SK-N-SH treated with all-trans-retinoic acid at 6 μM for 48 hours (cell line): ENCODE data around the gene LRMDA.

Experiments
- ATAC-seq: fragments of 200-7000 bp; cut with Tn5 transposase; 3 replicates; pipeline ENCODE4 v1.9.1; 2020; ENCODE audit warnings: mild to moderate bottlenecking, moderate library complexity
- ARNTL ChIP-seq: fragments of 450-650 bp; formaldehyde crosslinking; IDR thresholded peaks from 2 replicates; pipeline ENCODE4 v1.5.0; 2020; ENCODE audit warnings: low read depth, mild to moderate bottlenecking, moderate library complexity, borderline replicate concordance
- BACH2 ChIP-seq: fragments of 250-450 bp; sonication (Bioruptor Pico); IDR thresholded peaks from 2 replicates; pipeline ENCODE4 v1.9.0; 2021; ENCODE audit warnings: mild to moderate bottlenecking, borderline replicate concordance
- CSDC2 ChIP-seq: fragments of 250-450 bp; sonication (Bioruptor Pico); IDR thresholded peaks from 2 replicates; pipeline ENCODE4 v1.5.0; 2020; ENCODE audit warnings: mild to moderate bottlenecking, moderate library complexity
- ESRRG ChIP-seq: fragments of 250-450 bp; sonication (Bioruptor Pico); IDR thresholded peaks from 2 replicates; pipeline ENCODE4 v1.6.1; 2021; ENCODE audit warnings: mild to moderate bottlenecking
- GLIS3 ChIP-seq: fragments of 250-450 bp; sonication (Bioruptor Pico); IDR thresholded peaks from 2 replicates; pipeline ENCODE4 v1.5.0; 2020; ENCODE audit warnings: mild to moderate bottlenecking, moderate library complexity
- ISL1 ChIP-seq: fragments of 250-450 bp; sonication (Bioruptor Pico); IDR thresholded peaks from 2 replicates; pipeline ENCODE4 v2.1.2; 2022; ENCODE audit warnings: mild to moderate bottlenecking, moderate library complexity
- OSR1 ChIP-seq: fragments of 250-450 bp; sonication (Bioruptor Pico); IDR thresholded peaks from 2 replicates; pipeline ENCODE4 v1.8.0; 2022; ENCODE audit warnings: moderate library complexity, mild to moderate bottlenecking, inconsistent platforms
- PPARA ChIP-seq: fragments of 250-450 bp; sonication (Bioruptor Pico); IDR thresholded peaks from 2 replicates; pipeline ENCODE4 v1.5.0; 2020; ENCODE audit warnings: mild to moderate bottlenecking, borderline replicate concordance
- RARB ChIP-seq: fragments of 250-450 bp; sonication (Bioruptor Pico); IDR thresholded peaks from 2 replicates; pipeline ENCODE4 v1.8.0; 2021; ENCODE audit warnings: mild to moderate bottlenecking, moderate library complexity
- SNAI2 ChIP-seq: fragments of 250-450 bp; sonication (Bioruptor Pico); IDR thresholded peaks from 2 replicates; pipeline ENCODE4 v1.5.0; 2020; ENCODE audit warnings: mild to moderate bottlenecking, moderate library complexity
- TCF4 ChIP-seq: fragments of 250-450 bp; sonication (Bioruptor Pico); IDR thresholded peaks from 2 replicates; pipeline ENCODE4 v1.8.0; 2021; ENCODE audit warnings: mild to moderate bottlenecking, moderate library complexity, borderline replicate concordance
- TOX ChIP-seq: fragments of 250-450 bp; sonication (Bioruptor Pico); IDR thresholded peaks from 2 replicates; pipeline ENCODE4 v1.8.0; 2021; ENCODE audit warnings: mild to moderate bottlenecking, moderate library complexity, borderline replicate concordance
- ZC3H10 ChIP-seq: fragments of 250-450 bp; sonication (Bioruptor Pico); IDR thresholded peaks from 2 replicates; pipeline ENCODE4 v1.5.1; 2021; ENCODE audit warnings: mild to moderate bottlenecking, moderate library complexity
- ZFP3 ChIP-seq: fragments of 250-450 bp; sonication (Bioruptor Pico); IDR thresholded peaks from 2 replicates; pipeline ENCODE4 v1.5.0; 2020; ENCODE audit warnings: mild to moderate bottlenecking, moderate library complexity
- ZFP30 ChIP-seq: fragments of 450-650 bp; formaldehyde crosslinking; IDR thresholded peaks from 2 replicates; pipeline ENCODE4 v1.5.0; 2022; ENCODE audit warnings: mild to moderate bottlenecking, moderate library complexity
- ZNF565 ChIP-seq: fragments of 450-650 bp; formaldehyde crosslinking; conservative IDR thresholded peaks from 2 replicates; pipeline ENCODE4 v1.5.0; 2020; ENCODE audit warnings: low read depth, mild to moderate bottlenecking, moderate library complexity
- TF ChIP-seq, protein P1 (sequence below): fragments of 250-450 bp; sonication (Bioruptor Pico); IDR thresholded peaks from 2 replicates; pipeline ENCODE4 v1.8.0; 2021; ENCODE audit warnings: low read depth, mild to moderate bottlenecking, moderate library complexity, borderline replicate concordance
- TF ChIP-seq, protein P2 (sequence below): fragments of 250-450 bp; sonication (Bioruptor Pico); IDR thresholded peaks from 2 replicates; pipeline ENCODE4 v1.8.0; 2020; ENCODE audit warnings: mild to moderate bottlenecking, moderate library complexity, borderline replicate concordance
- TF ChIP-seq, protein P3 (sequence below): fragments of 250-450 bp; sonication (Bioruptor Pico); IDR thresholded peaks from 2 replicates; pipeline ENCODE4 v1.5.0; 2020; ENCODE audit warnings: mild to moderate bottlenecking, moderate library complexity
- TF ChIP-seq, protein P4 (sequence below): fragments of 250-450 bp; sonication (Bioruptor Pico); IDR thresholded peaks from 2 replicates; pipeline ENCODE4 v1.5.1; 2020; ENCODE audit warnings: low read depth, mild to moderate bottlenecking, moderate library complexity

LRMDA gene

DNA sequence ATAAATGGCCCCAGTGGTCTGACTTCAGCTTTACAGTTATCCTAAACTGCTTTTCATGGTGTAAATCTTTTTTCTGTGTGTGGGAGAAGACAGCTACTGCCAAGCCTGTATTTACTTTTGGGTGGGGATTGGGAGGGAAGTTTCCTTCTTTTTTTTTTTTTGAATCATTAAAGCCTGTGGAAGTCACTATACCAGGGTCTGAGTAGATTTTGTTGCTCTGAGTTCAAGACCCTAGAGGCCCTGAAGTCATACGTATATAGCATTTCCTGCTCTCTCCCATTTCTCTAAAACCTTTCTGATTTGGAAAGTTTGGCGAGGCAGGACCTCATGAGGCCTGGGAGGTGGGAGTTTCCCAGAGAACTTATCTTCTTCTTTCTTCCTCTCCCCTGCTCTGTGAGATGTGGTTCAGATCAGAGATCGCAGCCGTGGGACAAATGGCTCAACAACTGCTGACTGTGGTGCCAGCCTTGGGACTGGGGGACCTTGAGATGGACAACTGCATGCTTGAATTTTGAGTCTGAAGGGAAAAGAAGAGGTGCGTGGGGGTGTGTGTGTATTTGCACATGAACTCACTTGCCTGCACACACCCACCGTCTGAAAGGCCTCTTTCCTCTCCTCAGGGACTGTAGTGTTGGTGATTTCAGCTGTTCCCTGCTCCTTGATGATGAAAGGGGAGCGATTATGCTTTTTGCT is 18.1 kb downstream of the LRMDA start:
- no peak for ATAC-seq
- TF ChIP-seq ARNTL (CRISPR knock-in tag) = no peak

DNA sequence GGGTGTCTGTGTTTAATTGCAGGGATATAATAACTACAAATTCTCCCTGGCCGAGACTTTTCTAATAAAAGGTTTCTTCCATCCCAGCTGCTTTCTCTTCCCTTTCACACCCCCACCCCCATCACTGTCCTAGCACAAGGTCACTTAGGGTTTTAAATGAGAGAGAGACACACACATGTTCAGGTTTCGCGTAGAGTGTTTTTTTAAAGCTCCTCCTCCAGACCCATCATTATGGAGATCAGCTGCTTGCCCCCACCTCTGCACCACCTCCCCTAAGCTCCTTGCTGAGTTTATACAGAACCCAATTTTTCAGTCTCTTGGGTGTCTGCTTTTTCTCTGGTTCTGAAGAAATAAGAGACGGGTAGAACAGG is 18.6 kb downstream of the LRMDA start:
- ATAC-seq = no peak
- TF ChIP-seq SNAI2 (CRISPR knock-in tag) (no peak), ISL1 (CRISPR knock-in tag) (no peak), ESRRG (CRISPR knock-in tag) (no peak), BACH2 (no peak), TCF4 (CRISPR knock-in tag) (no peak)

DNA sequence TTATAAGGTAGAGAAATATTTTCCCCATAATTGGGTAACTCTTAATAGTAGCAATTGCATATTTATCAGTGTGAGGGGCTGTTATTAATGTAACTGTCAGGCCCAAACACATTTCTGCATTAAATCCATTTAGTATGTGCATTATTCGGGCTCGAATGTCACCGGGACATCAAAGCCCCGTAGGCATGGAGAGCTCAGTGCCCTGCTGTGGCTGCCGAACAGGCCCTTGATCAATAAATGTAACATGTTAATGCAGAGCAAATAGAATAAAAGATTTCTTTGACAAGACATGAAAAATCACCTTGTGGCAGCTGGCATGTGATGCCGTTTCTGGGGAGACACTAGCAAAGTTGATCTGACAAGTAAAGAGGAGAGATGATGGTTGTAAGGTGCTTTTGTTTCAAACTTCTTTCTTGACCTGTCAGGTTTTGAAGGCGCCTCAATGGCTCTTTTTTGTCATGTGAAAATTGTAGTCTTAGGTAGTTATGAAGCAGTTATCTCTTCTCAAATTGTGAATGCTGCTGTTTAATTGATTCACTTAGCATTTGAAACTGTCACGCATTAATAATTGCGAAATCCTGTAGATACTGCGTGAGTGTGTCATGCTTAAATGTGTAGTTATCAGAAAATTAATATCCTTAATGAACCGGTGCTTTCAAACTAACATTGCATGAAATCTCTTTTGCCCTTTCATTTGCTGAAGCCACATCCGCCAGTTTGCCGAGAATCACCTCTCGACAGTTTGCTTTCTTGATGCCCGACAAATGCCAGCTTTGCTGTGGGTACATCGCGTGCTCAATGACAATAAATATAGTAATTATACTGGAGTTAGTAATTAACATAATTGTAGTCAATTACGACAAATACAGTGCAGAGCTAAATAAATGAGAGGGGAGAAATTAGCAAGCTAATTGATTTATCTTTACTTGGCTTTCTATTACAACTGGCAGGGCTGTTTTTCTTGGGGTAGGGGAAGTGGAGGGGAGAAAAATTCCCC is 19.5 kb downstream of the LRMDA start:
- TF ChIP-seq ISL1 (CRISPR knock-in tag) (no peak), SNAI2 (CRISPR knock-in tag) (no peak), ZFP3 (CRISPR knock-in tag) (no peak)
- TF ChIP-seq, protein P1, sequence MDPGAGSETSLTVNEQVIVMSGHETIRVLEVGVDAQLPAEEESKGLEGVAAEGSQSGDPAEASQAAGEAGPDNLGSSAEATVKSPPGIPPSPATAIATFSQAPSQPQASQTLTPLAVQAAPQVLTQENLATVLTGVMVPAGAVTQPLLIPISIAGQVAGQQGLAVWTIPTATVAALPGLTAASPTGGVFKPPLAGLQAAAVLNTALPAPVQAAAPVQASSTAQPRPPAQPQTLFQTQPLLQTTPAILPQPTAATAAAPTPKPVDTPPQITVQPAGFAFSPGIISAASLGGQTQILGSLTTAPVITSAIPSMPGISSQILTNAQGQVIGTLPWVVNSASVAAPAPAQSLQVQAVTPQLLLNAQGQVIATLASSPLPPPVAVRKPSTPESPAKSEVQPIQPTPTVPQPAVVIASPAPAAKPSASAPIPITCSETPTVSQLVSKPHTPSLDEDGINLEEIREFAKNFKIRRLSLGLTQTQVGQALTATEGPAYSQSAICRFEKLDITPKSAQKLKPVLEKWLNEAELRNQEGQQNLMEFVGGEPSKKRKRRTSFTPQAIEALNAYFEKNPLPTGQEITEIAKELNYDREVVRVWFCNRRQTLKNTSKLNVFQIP (CRISPR knock-in tag) = no peak
- TF ChIP-seq, protein P2, sequence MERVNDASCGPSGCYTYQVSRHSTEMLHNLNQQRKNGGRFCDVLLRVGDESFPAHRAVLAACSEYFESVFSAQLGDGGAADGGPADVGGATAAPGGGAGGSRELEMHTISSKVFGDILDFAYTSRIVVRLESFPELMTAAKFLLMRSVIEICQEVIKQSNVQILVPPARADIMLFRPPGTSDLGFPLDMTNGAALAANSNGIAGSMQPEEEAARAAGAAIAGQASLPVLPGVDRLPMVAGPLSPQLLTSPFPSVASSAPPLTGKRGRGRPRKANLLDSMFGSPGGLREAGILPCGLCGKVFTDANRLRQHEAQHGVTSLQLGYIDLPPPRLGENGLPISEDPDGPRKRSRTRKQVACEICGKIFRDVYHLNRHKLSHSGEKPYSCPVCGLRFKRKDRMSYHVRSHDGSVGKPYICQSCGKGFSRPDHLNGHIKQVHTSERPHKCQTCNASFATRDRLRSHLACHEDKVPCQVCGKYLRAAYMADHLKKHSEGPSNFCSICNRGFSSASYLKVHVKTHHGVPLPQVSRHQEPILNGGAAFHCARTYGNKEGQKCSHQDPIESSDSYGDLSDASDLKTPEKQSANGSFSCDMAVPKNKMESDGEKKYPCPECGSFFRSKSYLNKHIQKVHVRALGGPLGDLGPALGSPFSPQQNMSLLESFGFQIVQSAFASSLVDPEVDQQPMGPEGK = no peak
- no peak for ATAC-seq

DNA sequence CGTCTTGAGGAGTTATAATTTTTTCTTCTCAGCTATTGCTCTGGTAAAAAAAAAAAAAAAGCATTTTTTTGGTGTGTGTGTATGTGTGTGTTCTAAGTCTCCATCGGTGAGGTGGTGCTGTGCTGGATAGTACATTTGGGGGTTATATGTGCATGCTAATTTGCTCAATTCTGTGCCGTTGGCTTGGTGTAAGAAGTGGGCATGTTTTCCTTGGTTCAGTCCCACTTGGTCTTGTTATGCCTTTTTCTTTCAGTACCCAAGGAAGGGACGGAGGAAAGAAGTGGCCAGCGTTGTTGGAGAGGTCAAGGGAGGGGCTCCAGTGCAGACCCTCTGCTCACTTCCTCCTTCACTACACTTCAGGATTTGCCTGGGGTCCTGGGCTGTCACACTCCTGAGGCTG is 20.4 kb downstream of the LRMDA start:
- TF ChIP-seq ISL1 (CRISPR knock-in tag) = no peak
- TF ChIP-seq CSDC2 = no peak
- TF ChIP-seq BACH2 = no peak
- TF ChIP-seq GLIS3 (CRISPR knock-in tag) = no peak
- TF ChIP-seq SNAI2 (CRISPR knock-in tag) = no peak
- TF ChIP-seq, protein P3, sequence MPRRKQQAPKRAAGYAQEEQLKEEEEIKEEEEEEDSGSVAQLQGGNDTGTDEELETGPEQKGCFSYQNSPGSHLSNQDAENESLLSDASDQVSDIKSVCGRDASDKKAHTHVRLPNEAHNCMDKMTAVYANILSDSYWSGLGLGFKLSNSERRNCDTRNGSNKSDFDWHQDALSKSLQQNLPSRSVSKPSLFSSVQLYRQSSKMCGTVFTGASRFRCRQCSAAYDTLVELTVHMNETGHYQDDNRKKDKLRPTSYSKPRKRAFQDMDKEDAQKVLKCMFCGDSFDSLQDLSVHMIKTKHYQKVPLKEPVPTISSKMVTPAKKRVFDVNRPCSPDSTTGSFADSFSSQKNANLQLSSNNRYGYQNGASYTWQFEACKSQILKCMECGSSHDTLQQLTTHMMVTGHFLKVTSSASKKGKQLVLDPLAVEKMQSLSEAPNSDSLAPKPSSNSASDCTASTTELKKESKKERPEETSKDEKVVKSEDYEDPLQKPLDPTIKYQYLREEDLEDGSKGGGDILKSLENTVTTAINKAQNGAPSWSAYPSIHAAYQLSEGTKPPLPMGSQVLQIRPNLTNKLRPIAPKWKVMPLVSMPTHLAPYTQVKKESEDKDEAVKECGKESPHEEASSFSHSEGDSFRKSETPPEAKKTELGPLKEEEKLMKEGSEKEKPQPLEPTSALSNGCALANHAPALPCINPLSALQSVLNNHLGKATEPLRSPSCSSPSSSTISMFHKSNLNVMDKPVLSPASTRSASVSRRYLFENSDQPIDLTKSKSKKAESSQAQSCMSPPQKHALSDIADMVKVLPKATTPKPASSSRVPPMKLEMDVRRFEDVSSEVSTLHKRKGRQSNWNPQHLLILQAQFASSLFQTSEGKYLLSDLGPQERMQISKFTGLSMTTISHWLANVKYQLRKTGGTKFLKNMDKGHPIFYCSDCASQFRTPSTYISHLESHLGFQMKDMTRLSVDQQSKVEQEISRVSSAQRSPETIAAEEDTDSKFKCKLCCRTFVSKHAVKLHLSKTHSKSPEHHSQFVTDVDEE = no peak
- TF ChIP-seq TCF4 (CRISPR knock-in tag) = no peak
- TF ChIP-seq, protein P2 = no peak
- no peak for TF ChIP-seq RARB (CRISPR knock-in tag)
- no peak for TF ChIP-seq OSR1
- TF ChIP-seq ZNF565 = no peak
- no peak for TF ChIP-seq ARNTL (CRISPR knock-in tag)
- TF ChIP-seq TOX = no peak
- TF ChIP-seq, all 23 proteins: peak for 0
- no peak for ATAC-seq

DNA sequence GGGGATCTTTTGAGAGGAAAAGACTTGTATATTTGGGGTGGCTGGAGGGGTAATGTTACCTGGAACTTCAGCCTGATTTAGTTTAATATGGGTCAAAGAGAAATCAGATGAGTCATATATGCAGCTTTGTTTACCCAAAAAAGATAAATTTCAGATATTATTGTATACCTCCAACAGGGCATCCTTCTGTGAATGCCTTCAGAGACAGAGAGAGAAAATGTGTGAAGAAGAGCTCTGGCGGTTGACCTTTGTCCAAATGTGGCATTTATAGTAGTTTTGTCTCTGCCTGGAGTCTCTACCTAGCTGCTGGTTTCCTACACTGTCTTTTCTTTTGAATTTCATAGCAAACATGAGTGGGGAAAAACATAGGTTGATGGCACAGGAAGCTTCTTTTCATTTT is 21.6 kb downstream of the LRMDA start:
- ATAC-seq = no peak
- TF ChIP-seq TCF4 (CRISPR knock-in tag) (no peak), OSR1 (no peak), ESRRG (CRISPR knock-in tag) (no peak), ZNF565 (no peak), ZFP30 (CRISPR knock-in tag) (no peak), GLIS3 (CRISPR knock-in tag) (no peak), CSDC2 (no peak), ZC3H10 (no peak), PPARA (CRISPR knock-in tag) (no peak)
- TF ChIP-seq, protein P3 = no peak
- TF ChIP-seq, protein P4, sequence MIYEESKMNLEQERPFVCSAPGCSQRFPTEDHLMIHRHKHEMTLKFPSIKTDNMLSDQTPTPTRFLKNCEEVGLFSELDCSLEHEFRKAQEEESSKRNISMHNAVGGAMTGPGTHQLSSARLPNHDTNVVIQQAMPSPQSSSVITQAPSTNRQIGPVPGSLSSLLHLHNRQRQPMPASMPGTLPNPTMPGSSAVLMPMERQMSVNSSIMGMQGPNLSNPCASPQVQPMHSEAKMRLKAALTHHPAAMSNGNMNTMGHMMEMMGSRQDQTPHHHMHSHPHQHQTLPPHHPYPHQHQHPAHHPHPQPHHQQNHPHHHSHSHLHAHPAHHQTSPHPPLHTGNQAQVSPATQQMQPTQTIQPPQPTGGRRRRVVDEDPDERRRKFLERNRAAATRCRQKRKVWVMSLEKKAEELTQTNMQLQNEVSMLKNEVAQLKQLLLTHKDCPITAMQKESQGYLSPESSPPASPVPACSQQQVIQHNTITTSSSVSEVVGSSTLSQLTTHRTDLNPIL (CRISPR knock-in tag) = no peak
